HEK293 (cell line): ENCODE measurements around the gene ADAM17.

Experiments used
- CTCF ChIP-seq: fragments of 450-650 bp; formaldehyde crosslinking; IDR thresholded peaks from 2 replicates; pipeline ENCODE4 v1.5.1; 2016; ENCODE audit warnings: missing biosample characterization, missing genetic modification characterization
- SP2 ChIP-seq: fragments of 450-650 bp; formaldehyde crosslinking; IDR thresholded peaks from 2 replicates; pipeline ENCODE4 v1.5.1; 2016; ENCODE audit warnings: missing biosample characterization, missing genetic modification characterization
- ZBTB20 ChIP-seq: fragments of 450-650 bp; formaldehyde crosslinking; IDR thresholded peaks from 2 replicates; pipeline ENCODE4 v1.5.1; 2016; ENCODE audit warnings: missing biosample characterization, missing genetic modification characterization
- ZNF274 ChIP-seq, 2 experiments: fragments of 200-500 bp in 1 of 2; fragments of 450-650 bp in 1 of 2; sonication (Bioruptor generic) in 1 of 2; formaldehyde crosslinking in 1 of 2; IDR thresholded peaks; 2 replicates each; pipeline versions ENCODE4 v1.5.1 to v1.6.1; 2014 to 2016; ENCODE audit warnings: borderline replicate concordance in 1 of 2, inconsistent platforms in 1 of 2, low read length in 1 of 2, missing biosample characterization in 1 of 2, missing genetic modification characterization in 1 of 2
- ZNF558 ChIP-seq: fragments of 450-650 bp; formaldehyde crosslinking; IDR thresholded peaks from 2 replicates; pipeline ENCODE4 v1.5.1; 2016; ENCODE audit warnings: missing biosample characterization, missing genetic modification characterization
- ZNF561 ChIP-seq: fragments of 450-650 bp; IDR thresholded peaks from 2 replicates; pipeline ENCODE4 v1.5.1; 2018; ENCODE audit warnings: missing biosample characterization, missing genetic modification characterization, borderline replicate concordance

- no peak for TF ChIP-seq ZNF561
- TF ChIP-seq ZBTB20 (tag by site-specific recombination) = no peak
- TF ChIP-seq ZNF274 (IDR thresholded peaks at IDR 0.05; ENCODE audit: low read length) = no peak
- no peak for TF ChIP-seq ZNF274 (tag by site-specific recombination; IDR thresholded peaks at IDR 0.05; ENCODE audit: borderline replicate concordance)
- no peak for TF ChIP-seq CTCF (tag by site-specific recombination)
- TF ChIP-seq ZNF558 (tag by site-specific recombination) = no peak
- TF ChIP-seq SP2 (tag by site-specific recombination) = no peak
Observed at GRCh38 chr2:9465170-9465569, 90.5 kb downstream of the ADAM17 start.
